PFSK-1 (cell line): ENCODE measurements around the gene FBLIM1.

Source experiments
- FOXP2 ChIP-seq: optimal IDR thresholded peaks from 2 replicates; pipeline ENCODE3; 2011; ENCODE audit warnings: borderline replicate concordance, control low read depth, inconsistent platforms; ENCODE audit not compliant: insufficient read depth; ENCODE audit errors: extremely low read length, extremely low read depth
- POLR2AphosphoS5 ChIP-seq: IDR thresholded peaks from 2 replicates; pipeline ENCODE4 v1.6.1; 2012; ENCODE audit warnings: low read depth, mild to moderate bottlenecking, control low read depth, low read length, moderate library complexity
- REST ChIP-seq, 2 experiments: IDR thresholded peaks; 2 replicates each; pipeline versions ENCODE4 v1.6.1 to v1.8.0; 2011 to 2012; ENCODE audit warnings: low read depth in 2 of 2, low read length in 2 of 2, control low read depth in 1 of 2, inconsistent platforms in 1 of 2, mild to moderate bottlenecking in 1 of 2, moderate library complexity in 1 of 2; ENCODE audit not compliant: insufficient read depth in 1 of 2
- SIN3A ChIP-seq: IDR thresholded peaks from 2 replicates; pipeline ENCODE4 v1.6.1; 2012; ENCODE audit warnings: mild to moderate bottlenecking, low read length, moderate library complexity, borderline replicate concordance; ENCODE audit not compliant: insufficient read depth
- TAF1 ChIP-seq: IDR thresholded peaks from 2 replicates; pipeline ENCODE4 v1.6.1; 2012; ENCODE audit warnings: low read length, control low read depth, borderline replicate concordance; ENCODE audit not compliant: insufficient read depth

The FBLIM1 gene

GRCh38 chr1:15734901-15735300 lies 23.7 kb upstream of the FBLIM1 start:
- no peak for TF ChIP-seq TAF1
- no peak for TF ChIP-seq FOXP2
- no peak for TF ChIP-seq SIN3A
- TF ChIP-seq REST (IDR thresholded peaks at IDR 0.05; ENCODE audit: insufficient read depth in 1 of 2, low read depth in 2 of 2, low read length in 2 of 2) = no peak
- no peak for TF ChIP-seq POLR2AphosphoS5

- no peak for TF ChIP-seq TAF1
- no peak for TF ChIP-seq FOXP2
- TF ChIP-seq REST (IDR thresholded peaks at IDR 0.05; ENCODE audit: insufficient read depth in 1 of 2, low read depth in 2 of 2, low read length in 2 of 2) = no peak
- TF ChIP-seq SIN3A = no peak
- no peak for TF ChIP-seq POLR2AphosphoS5
Observed at GRCh38 chr1:15735304-15736037, 23.1 kb upstream of the FBLIM1 start.

- TF ChIP-seq REST (IDR thresholded peaks at IDR 0.05; ENCODE audit: insufficient read depth in 1 of 2, low read depth in 2 of 2, low read length in 2 of 2) = no peak
- TF ChIP-seq FOXP2 = no peak
- TF ChIP-seq TAF1 = no peak
- no peak for TF ChIP-seq POLR2AphosphoS5
- no peak for TF ChIP-seq SIN3A
Observed at GRCh38 chr1:15736038-15736891, 22.3 kb upstream of the FBLIM1 start, which contains the start of gene SLC25A34. Gene SLC25A34, plus strand, starts transcription at chr1:15736258. Its CDS starts 228 bp downstream, at chr1:15736486.

GRCh38 chr1:15736892-15737261 lies 21.7 kb upstream of the FBLIM1 start:
- TF ChIP-seq FOXP2 (no peak), TAF1 (no peak), REST (IDR thresholded peaks at IDR 0.05; ENCODE audit: insufficient read depth in 1 of 2, low read depth in 2 of 2, low read length in 2 of 2) (no peak), POLR2AphosphoS5 (no peak), SIN3A (no peak)
